Testis (tissue), 2 donors: ENCODE results near the gene PRKAG2.

Experiments used
- POLR2A ChIP-seq: fragments of 450-650 bp; IDR thresholded peaks from one replicate; pipeline ENCODE4 v1.6.1; 2017; ENCODE audit warnings: antibody characterized with exemption, mild to moderate bottlenecking, moderate library complexity
- TF ChIP-seq, protein P1 (sequence below), 3 experiments: fragments of 450-650 bp in 2 of 3; fragments of 200-600 bp in 1 of 3; sonication (generic) in 1 of 3; IDR thresholded peaks; one replicate each; pipeline ENCODE4 v1.5.1; 2016 to 2019; ENCODE audit warnings: antibody characterized with exemption in 3 of 3, mild to moderate bottlenecking in 2 of 3, moderate library complexity in 1 of 3

DNA sequence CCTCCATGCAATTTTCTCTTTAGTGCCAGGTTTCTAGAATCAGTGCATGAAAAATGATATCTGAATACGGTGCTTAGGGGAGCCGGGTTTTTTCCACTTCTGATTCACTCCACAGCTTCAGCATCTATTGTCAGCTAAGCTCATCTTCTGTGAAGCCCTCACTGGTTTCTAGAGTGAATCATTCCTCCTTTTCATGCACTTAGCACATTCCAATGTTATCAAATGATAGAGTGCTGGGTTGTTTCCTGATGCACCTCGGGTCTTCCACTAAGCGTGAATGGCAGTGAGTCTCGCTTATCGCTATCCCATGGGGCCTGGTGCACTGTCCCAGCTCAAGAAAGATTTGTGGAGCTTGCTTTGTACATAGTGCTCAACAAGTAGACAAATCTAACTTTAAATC is 186.3 kb downstream of the PRKAG2 start:
- TF ChIP-seq, protein P1, sequence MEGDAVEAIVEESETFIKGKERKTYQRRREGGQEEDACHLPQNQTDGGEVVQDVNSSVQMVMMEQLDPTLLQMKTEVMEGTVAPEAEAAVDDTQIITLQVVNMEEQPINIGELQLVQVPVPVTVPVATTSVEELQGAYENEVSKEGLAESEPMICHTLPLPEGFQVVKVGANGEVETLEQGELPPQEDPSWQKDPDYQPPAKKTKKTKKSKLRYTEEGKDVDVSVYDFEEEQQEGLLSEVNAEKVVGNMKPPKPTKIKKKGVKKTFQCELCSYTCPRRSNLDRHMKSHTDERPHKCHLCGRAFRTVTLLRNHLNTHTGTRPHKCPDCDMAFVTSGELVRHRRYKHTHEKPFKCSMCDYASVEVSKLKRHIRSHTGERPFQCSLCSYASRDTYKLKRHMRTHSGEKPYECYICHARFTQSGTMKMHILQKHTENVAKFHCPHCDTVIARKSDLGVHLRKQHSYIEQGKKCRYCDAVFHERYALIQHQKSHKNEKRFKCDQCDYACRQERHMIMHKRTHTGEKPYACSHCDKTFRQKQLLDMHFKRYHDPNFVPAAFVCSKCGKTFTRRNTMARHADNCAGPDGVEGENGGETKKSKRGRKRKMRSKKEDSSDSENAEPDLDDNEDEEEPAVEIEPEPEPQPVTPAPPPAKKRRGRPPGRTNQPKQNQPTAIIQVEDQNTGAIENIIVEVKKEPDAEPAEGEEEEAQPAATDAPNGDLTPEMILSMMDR (IDR thresholded peaks at IDR 0.05) = no peak
- no peak for TF ChIP-seq POLR2A
